Activated T-cell treated with anti-CD3 and anti-CD28 coated beads for 1 hour (primary cell): ENCODE measurements around the gene ILK.

ENCODE experiments used
- DNase-seq: peaks from one replicate; pipeline ENCODE4 v3.0.0-alpha.2; 2020; ENCODE audit warnings: low read depth

The ILK gene

DNA sequence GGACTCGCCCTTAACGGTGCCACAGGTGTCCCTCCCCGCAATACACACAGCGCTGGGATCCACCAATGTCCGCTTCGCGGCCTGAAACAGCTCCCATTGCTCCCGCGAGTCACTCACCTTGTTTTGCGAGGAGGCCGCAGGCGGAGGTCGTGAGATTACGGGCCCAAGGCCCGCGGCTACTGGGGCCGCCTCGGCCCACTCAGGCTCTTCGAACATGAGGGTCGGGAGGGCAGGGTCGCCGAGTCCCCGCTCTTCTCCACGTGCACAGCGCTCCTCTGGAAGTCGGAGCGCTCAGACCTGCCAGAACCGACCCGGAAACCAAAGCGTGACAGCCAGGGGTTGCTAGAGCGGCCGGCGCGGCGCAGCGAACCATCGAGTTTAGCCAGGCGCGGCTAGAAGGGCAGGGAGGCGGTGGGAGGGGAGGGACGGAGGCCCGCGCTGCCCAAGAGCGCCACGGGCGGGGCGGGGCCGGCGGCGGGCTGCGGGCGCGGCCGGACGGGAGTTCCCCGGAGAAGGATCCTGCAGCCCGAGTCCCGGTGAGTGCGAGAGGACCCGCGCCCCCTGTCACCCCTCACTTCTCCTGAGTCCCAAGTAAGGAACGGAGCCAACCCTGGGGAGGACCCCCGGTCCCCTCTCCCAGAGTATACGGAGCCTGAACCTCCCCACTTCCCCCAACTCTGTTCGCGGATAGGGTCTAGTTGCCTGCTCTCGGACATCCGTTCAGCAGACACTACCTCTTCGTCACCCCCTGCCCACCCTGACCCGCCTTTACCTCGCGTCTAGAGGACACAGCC lies at the start of gene ILK, which contains the start of gene RRP8:
TSS of gene ILK (plus strand) at position 488 of the 794 bp plus-strand sequence. CDS start 498 bp downstream, outside the sequence.
TSS of gene RRP8 (minus strand) at position 330 of the 794 bp plus-strand sequence. CDS start at position 216, 114 bp downstream.
- DNase-seq, result peak; percentile 80

DNA sequence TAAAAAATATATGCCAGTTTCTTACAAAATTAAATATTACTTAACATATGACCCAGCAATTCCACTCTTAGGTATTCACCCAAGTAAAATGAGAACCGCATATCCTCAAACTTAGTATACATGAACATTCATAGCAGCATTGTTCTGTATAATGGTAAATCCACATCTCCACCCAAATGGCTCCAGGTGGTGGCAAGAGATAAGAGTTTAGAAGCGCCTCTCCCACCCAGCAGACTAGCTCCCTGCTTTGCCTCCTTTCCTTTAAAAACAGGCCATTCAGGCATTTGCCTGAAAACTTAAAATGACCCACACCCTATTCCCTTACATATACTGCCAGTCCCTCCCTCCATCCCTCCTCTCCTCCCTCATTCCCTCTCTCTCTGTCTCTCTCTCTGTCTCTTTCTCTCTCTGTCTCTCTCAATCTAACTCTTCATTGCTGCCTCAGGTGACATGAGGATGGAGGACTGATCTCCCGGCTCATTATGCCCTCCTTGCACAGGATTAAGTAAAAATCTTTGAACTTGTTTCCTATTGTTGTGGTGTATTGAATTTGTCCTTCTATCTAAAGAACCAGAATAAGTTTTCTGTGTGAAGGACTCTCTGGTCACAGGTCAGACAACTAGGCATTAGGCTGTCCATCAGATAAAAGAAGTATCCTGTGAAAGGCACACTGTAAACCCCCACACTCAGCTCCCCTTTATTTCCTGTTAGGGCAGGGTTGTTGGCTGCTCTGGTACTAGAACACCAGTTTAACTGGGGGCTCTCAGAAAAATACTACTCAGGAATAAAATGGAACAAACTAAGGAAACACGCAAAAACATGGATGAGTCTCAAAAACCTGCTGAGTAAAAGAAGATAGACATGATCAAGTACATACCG lies 48.5 kb upstream of the ILK start:
- DNase-seq, result no peak

DNA sequence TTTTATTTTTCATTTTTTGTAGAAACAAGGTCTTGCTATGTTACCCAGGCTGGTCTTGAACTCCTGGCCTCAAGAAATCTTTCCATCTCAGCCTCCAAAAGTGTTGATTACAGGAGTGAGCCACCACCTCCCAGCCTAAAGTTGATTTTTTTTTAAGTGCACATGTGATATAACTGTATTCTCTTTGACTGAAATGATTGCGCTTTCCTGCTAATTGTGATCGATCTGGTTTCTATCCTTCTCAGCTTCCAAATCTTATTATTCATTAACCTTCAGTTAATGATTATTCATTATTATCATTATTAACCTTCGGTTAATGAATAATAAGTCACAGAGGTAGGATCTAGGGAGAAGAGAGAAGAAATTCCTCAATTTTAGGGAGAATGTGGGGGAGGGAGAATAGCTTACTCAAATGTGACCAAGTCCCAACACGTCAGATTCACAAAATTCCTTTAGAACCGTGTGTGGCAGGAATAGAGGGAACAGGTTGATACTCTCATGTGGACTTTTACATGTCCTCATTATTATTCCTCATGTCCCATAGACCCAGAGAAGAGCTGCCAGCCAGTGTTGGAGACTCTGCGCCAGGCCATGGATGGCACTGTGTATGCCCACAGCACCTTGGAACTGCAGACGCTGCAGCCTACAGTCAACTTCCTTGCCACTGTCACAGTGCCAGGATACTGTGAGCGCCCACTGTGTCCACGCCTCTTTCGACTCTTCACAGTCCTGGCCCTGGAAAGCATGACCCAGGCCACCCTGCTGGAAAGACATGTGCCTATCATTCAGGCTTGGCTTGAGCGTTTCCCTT lies 47.2 kb upstream of the ILK start:
- no peak for DNase-seq

DNA sequence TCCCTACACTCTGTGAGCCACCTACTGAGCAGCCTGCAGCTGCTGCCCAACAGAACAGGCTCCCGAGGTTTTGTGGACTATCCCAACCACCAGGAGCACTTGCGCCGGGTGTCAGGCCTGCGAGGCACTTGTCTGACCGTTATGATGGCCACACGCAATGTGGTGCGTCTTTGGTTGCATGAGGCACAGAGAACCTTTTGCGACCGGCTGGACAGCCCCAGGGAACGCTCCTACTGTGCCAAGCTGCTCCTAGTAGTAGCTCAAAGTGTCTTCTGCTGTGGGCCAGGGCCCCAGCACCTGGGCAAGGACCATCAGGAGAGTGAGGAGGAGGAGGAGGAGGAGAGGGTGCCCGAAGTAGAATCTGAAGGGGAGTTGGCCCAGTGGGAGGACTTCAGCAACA lies 46.5 kb upstream of the ILK start:
- DNase-seq, result no peak

DNA sequence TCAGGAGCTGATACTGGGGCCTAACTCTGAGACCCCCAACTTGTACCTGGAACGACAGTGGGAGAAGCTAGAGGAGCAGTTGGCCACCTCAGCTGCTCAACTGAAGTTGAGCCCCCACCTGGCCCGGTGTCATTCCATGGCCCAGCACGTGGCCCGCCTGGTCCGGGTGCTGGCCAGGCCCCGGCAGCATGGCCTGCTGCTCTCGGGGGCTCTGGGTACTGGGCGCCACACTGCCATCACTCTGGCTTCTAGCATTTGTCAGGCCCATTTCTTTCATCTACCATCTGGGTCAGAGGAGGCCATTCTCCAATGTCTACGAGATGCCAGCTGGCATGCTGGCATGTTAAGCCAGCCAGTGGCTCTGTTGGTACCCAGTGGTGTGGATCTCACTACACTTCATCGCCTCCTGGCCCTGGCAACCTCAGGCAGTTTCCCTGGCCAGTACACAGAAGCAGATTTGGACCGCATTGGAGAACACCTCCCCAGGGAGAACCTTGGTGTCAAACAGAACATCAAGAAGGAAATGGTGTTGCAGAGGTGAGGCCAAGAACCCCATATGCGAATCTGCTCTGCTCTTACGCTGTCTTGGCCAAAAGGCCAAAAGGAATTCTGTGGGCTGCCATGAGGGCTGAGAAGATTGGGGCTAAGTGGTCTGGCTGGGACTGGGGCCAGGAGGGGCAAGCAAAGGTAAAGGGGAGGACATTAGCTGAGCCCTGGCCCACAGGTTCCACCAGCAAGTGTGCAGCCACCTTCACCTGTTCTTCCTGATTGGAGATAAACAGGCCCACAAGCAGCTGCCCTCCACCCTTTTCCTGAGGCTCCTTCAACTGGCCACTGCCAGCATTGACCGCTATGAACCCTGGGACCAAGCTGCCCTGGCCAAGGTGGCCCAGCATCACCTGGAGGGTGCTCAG lies 45.6 kb upstream of the ILK start:
- DNase-seq, result no peak

DNA sequence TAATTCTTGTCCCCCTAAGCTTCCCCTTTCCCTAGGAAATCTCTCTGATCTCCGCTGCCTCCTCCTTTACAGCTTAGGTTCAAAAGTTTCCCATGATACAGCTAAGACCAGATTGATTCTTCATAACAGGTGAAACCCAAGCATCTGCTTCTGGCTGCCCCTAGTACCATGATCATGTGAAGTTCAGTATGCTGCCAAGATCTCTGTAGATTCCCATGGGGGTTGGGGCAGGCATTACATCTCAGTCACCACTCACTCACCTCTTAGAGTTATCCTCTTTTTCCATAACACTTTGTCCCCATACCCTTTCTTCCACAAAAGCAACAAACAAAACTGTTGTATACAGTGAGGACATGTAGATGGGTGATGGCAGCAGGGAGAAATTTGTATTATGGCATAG lies 44.2 kb upstream of the ILK start:
- no peak for DNase-seq

DNA sequence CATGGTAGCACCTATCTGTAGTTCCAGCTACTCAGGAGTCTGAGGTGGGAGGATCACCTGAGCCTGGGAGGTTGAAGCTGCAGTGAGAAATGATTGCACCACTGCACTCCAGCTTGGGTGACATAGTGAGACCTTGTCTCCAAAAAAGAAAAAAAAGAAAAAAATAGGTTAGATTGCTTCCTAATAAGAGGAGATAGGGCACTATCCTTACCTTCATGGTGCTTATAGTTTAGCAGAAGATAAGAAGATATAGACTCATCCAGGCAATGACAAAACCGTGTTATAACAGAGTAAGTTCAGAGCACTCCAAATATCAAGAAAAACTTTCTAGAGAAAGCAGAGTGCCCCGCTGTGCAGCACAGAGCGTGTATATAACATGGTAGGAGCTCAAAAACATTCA lies 42.3 kb upstream of the ILK start:
- no peak for DNase-seq

DNA sequence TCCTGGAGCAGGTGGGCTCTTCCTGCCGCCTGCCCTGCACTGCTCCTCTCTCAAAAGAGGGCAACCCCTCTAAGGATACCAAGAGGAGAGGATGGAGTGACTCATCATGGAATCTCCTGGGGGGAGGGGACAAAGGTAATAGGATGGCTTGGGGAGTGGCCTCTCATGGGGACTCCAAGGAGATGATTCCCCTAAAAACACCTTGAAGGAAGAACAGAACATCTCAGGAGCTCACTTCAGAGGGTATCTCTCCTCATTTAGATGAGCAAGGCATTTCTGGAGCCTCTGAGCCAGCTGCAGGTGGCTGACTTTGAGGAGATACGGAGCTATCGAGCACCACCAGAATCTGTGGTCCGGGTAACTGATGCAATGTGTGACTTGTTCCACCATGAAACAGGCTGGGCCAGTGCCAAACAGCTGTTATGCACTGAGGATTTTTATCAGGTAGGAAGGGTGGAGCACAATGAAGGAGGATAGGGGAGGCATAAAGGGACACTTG lies 40.4 kb upstream of the ILK start:
- no peak for DNase-seq

DNA sequence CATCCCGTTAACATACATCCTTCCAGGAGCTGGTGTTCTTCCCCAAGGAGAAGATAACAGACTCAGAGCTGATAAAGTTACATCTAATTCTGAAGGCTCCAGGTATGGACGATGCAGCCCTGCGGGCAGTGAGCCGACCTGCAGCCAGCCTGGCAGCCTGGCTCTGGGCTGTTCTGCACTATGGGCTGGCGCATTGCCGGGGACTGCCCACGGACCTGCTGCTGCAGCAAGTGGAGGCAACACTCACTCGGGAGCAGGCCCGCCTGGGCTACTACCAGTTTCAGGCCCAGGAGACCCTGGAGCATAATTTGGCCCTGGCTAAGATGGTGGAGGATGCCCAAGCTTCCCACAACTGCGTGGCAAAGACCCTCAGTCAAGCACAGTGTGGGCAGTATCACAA lies 39.9 kb upstream of the ILK start:
- no peak for DNase-seq

DNA sequence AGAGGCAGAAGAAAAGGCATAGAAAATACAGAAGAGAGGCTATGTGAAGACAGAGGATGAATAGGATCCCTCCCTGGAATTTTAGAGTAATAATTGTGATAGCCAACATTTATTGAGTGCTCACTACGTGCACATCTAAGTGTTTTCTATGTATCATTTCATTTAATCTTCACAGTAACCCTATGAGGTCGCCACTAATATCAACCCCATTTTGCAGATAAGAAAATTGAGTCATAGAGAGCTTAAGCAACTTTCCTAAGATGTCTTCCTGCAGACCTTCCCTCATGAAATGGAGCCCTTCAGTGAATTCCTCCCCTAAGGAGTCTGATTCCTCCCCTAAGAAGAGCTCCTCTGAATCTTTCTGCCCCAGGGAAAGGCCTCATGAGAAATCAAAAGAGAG lies 38.2 kb upstream of the ILK start:
- no peak for DNase-seq

DNA sequence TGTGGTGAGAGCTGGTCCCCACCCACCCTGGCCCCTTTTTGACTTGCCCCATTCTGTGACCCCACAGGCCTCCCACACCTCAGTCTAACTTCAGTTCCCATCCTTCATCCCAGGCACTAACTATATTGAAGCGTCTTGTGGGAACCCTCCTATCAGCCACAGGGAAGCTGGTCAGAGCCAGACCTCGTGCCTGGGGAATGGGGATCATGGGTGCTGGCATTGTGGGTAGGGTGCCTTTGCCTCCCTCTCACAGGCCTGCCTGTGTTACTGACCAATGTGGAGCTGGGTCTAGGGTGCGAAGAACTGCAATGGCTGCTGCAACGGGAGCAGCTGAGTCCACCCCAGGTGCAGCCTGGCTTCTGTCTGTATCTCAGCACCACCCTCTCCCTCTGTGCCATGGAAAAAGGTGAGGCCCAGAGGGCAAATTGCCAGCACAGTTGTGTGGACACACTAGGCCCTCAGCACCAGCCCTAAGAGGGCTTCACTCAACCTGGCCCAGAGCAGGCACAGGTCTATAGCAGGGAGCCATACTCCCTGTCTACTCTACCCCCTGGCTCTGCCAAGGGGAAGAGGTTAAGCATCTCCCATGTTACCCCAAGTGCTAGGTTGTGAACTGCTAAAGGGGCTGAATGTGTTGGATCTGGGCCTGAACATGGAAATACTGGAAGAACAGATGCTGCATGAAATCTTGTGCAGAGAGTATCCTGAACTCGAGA lies 37.4 kb upstream of the ILK start:
- no peak for DNase-seq

DNA sequence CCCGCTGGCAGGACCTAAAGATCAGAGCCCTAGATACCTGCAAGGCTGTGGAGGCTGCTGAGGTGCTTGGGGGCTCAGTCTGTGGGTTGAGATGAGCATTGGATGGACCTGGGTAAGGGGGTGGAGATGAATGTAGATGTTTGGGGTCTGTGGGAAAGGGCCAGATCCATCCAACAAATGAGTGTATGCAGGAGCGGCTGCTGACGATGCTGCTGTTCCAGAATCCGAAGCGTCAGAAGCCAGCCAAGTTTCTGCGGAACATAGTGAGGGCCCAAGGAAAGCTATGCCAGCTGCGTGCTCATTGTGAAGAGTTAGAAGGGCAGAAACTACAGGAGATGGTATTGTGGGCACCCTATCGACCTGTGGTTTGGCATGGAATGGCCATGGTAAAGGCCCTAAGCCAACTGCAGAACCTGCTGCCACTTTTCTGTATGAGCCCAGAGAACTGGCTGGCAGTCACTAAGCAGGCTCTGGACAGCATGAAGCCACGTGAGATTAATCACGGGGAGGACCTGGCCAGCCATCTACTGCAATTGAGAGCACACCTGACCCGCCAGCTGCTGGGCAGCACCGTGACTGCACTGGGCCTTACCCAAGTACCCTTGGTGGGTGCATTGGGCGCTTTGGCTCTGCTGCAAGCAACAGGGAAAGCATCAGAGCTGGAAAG lies 36.7 kb upstream of the ILK start:
- no peak for DNase-seq

DNA sequence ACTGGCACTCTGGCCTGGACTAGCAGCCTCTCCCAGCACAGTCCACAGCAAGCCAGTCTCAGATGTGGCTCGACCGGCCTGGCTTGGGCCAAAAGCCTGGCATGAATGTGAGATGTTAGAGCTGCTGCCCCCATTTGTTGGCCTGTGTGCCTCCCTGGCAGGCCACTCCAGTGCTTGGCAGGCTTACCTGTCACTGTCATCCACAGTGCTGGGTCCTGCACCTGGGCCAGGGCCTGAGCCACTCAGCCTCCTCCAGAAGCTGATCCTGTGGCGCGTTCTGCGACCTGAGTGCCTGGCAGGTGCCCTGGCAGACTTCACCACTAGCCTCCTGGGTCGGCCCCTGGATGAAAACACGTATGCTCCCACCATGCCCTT lies 36.2 kb upstream of the ILK start:
- no peak for DNase-seq

DNA sequence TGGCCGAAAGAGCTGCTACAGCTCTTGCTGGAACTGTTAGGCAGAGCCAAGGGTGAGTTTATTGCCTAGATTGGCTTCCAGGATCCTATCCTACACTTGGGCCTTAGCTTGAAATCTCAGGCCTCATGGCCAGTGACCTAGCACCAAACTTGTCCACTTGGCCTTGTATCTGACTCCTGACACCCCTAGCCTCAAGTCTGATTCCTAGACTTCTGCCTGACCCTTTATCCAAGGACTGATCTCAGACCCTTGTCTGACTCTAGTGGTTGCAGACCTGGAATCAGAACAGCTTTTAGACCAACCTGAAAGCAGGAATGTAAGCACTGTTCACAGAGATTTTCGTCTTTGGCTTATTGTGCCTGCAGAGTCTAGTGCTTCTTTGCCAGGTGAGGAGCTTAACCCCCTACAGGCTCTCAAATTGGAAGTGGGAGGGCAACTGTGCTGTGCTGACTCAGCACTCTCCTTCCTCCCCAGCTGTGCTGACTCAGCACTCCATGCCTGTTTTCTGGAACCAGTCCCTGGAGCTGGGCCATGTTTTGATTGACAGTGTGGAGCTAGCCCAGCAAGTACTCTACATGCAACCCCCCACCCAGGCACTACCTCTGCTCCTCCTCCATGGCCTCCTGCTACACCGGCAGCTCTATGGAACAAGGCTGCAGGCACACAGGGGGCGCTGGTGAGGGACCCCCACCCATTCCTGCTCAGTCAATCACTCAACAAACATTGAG lies 35.2 kb upstream of the ILK start:
- no peak for DNase-seq

DNA sequence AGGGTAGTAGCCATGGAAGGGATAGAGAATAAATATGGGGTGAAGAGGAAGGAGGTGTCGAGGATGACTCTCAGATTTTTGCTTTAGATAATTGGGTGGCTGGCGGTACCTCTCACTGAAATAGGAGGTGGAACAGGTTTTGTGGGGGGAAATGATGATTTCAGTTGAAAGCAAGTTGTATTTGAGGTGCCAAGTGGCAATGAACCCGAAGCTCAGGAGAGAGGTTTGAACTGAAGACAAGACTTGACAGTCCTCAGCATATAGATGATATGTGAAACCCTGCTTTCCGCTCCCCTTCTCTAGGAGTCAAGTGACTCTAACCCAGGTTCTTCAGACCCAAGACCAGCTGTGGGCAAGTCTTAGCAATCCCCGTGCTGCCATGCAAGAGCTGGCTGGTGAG lies 33.9 kb upstream of the ILK start:
- no peak for DNase-seq

DNA sequence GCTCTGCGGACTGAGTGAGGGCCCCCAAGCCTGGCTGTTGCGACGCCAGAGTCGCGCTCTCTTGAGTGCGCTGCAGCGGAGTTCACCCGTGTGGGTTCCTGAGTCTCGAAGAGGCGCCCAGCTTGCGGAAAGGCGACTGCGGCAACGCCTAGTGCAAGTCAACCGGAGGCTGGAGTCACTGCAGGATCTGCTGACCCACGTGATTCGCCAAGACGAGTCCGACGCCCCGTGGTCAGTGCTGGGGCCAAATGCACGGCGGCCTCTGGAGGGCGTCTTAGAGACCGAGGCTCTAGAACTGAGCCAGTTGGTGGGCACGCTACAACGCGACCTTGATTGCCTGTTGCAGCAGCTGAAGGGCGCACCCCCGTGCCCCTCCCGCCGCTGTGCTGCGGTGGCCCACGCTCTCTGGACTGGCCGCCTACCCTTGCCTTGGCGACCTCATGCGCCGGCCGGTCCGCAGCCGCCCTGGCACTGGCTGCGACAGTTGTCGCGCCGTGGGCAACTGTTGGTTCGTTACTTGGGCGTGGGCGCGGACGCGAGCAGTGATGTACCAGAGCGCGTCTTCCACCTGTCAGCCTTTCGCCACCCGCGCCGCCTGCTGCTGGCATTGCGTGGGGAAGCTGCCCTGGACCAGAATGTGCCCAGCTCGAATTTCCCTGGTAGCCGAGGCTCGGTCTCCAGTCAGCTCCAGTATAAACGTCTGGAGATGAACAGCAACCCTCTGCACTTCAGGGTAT lies 32.7 kb upstream of the ILK start:
- DNase-seq, result no peak

DNA sequence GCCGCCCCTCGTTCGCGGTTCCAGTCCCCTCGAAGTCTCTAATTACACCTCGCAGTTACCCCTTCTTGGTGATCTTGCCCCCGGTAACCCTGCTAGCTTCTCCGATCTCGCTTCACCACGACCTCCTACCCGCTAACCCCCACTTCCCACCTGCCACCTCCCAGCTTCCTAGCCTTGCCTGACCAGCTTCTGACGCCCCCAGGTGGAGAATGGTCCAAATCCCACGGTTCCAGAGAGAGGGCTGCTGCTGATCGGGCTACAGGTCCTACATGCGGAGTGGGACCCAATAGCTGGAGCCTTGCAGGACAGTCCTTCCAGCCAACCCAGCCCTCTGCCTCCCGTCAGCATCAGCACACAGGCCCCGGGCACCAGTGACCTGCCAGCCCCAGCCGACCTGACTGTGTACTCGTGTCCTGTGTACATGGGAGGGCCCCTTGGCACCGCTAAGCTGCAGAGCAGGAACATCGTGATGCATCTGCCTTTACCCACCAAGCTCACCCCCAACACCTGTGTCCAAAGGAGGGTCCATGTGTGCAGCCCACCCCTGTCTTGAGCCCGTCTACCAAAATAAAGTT lies 32.1 kb upstream of the ILK start:
- DNase-seq, result no peak

DNA sequence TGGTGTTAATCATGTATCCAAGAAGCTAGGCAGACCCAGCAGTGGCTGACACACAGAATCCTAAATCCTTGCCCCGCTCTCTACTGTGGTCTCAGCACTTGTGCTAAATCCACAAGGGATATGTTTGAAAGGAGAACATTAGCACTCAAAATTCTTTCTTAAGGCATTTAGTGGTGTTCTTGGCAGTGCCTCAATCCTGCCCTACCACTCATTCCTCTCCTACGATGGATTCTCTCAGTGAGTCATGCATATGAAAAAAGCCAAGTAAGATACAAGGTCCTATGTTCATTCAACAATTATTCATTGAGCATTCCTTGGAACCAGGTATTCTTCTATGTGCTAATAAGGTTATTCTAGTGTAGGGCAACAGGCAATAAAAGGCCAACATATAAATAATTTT lies 31.4 kb upstream of the ILK start:
- DNase-seq, result no peak
